Psoas muscle (tissue), 8 donors: ENCODE data around the gene SSR4. TPM values are rescaled to one million over a fixed set of nuclear protein-coding genes. Genes with fewer than 3 reads are reported as not detected.
A peak's percentile ranks its signal among the peaks of the same experiment; 100 is the strongest.

Experiments used
- ATAC-seq, 4 donors: fragments of 200-7000 bp; cut with Tn5 transposase; one replicate each; pipeline ENCODE4 v1.9.1; 2020; ENCODE audit warnings: moderate library complexity in 3 of 4, mild to moderate bottlenecking in 2 of 4
- DNase-seq, 2 donors: peaks; one replicate each; pipeline ENCODE4 v3.0.0-alpha.2; 2020
- H3K27ac ChIP-seq: fragments of 200-600 bp; one replicate; pipeline ENCODE4 v1.8.0; 2022
- H3K27me3 ChIP-seq, 3 donors: fragments of 200-600 bp in 1 of 3; one replicate each; pipeline versions ENCODE4 v1.6.1 to v1.8.0; 2013 to 2022; ENCODE audit warnings: low read length in 2 of 3, mild to moderate bottlenecking in 2 of 3, moderate library complexity in 1 of 3; ENCODE audit not compliant: insufficient read depth in 3 of 3
- H3K36me3 ChIP-seq, 2 donors: fragments of 200-600 bp in 1 of 2; one replicate each; pipeline versions ENCODE4 v1.6.1 to v1.8.0; 2013 to 2022; ENCODE audit warnings: low read depth in 1 of 2, mild to moderate bottlenecking in 1 of 2, moderate library complexity in 1 of 2; ENCODE audit not compliant: insufficient read depth in 1 of 2
- H3K4me1 ChIP-seq: fragments of 200-600 bp; one replicate; pipeline ENCODE4 v1.8.0; 2022
- H3K4me3 ChIP-seq: fragments of 200-600 bp; one replicate; pipeline ENCODE4 v1.8.0; 2022; ENCODE audit warnings: mild to moderate bottlenecking
- H3K9me3 ChIP-seq: fragments of 200-600 bp; one replicate; pipeline ENCODE4 v1.8.0; 2022
- CTCF ChIP-seq: fragments of 200-600 bp; IDR thresholded peaks from one replicate; pipeline ENCODE4 v1.8.0; 2022; ENCODE audit warnings: antibody characterized with exemption
- WGBS, 3 donors: extraction: QIAGEN DNeasy Blood & Tissue Kit; methylation state at CpG; one replicate each; pipeline versions ENCODE4 v1.1.6 to v1.1.7; 2013; 5-methylcytosine and 5-hydroxymethylcytosine counted together
- intact Hi-C, 2 donors: fragments of 100-400 bp; cut with DNase I; formaldehyde crosslinking; loops; one replicate each; pipeline versions ENCODE4 v1.11.0 to v1.14.2; 2022
- polyA plus RNA-seq, 3 donors: library from polyadenylated mRNA; stranded (reverse); fragments of 200-250 nt; gene quantifications; one replicate each; pipeline ENCODE4 v1.2.3, GENCODE V29; 2013
- total RNA-seq, 4 donors: library from RNA; stranded (reverse); fragmentation: NEBNext Ultra II Directional in 2 of 4; extraction: Animal tissue kit (Norgen Biotek cat#: 25700) in 2 of 4; gene quantifications; one replicate each; pipeline versions ENCODE4 v1.2.1 to v1.2.4, GENCODE V29; 2021 to 2023
- donor health status: healthy with polysubstance abuse.
- donor health status: DM: no; HTN: no; CAD: no; lungs with moderate emphysema.
- donor health status: Bipolar disorder and iron deficiency.
- donor health status: healthy.
- donor health status: DM: yes; HTN: yes; CAD: no.
- donor health status: DM: no; HTN: no; CAD: no.
- donor health status: DM: no; HTN: no; CAD: no.
- donor health status: DM: yes; HTN: yes; CAD: no.

Gene SSR4
- total and polyA plus RNA-seq, 7 donors = 57.2 to 198 (median 84.5) TPM

- ATAC-seq (no peak), DNase-seq (no peak)
- intact Hi-C loops = no loop called here
- Histone ChIP-seq H3K27me3 (peaks cover 0 to 8% (median 0%) of the 10 kb centered on the region in 3 donors), H3K36me3 (no peaks in the 10 kb centered on the region), H3K27ac (no peak overlapping the region), H3K4me3 (no peak overlapping the region), H3K4me1 (no peaks in the 10 kb centered on the region), H3K9me3 (no peaks in the 10 kb centered on the region)
- TF ChIP-seq CTCF = no peak
- 94 to 95% (median 95%) methylated on average over 20 to 85 of the region's 87 CpGs for WGBS, 3 donors
Observed at GRCh38 chrX:153803211-153804099, 9.0 kb downstream of the SSR4 start.

- intact Hi-C loops = no loop called here
- ATAC-seq (no peak), DNase-seq (peak in 1 of 2 donors; percentile 34)
- Histone ChIP-seq H3K4me3 (no peak overlapping the region), H3K9me3 (no peaks in the 10 kb centered on the region), H3K4me1 (no peaks in the 10 kb centered on the region), H3K27me3 (peaks cover 0 to 10% (median 0%) of the 10 kb centered on the region in 3 donors), H3K36me3 (no peaks in the 10 kb centered on the region), H3K27ac (no peak overlapping the region)
- 93 to 94% (median 93%) methylated on average over 19 to 34 of the region's 34 CpGs for WGBS, 3 donors
- TF ChIP-seq CTCF = no peak
Observed at GRCh38 chrX:153804100-153804595, 9.7 kb downstream of the SSR4 start.

GRCh38 chrX:153804621-153805020 lies 10.2 kb downstream of the SSR4 start:
- no peaks in the 10 kb centered on the region for H3K9me3 ChIP-seq
- TF ChIP-seq CTCF = no peak
- intact Hi-C loops = no loop called here
- DNase-seq = peak in 1 of 2 donors; percentile 23
- peaks cover 0 to 10% (median 0%) of the 10 kb centered on the region in 3 donors for H3K27me3 ChIP-seq
- no peaks in the 10 kb centered on the region for H3K4me1 ChIP-seq
- no peak overlapping the region for H3K27ac ChIP-seq
- no peak overlapping the region for H3K4me3 ChIP-seq
- no peaks in the 10 kb centered on the region for H3K36me3 ChIP-seq
- ATAC-seq = no peak
- WGBS, 3 donors = 88 to 95% (median 92%) methylated on average over 10 to 25 of the region's 25 CpGs

GRCh38 chrX:153805436-153805835 lies 11.0 kb downstream of the SSR4 start:
- WGBS, 3 donors = 87 to 90% (median 89%) methylated on average over 12 to 13 of the region's 13 CpGs

More at GRCh38 chrX:153805436-153805835, 11.0 kb downstream of the SSR4 start:
- intact Hi-C loops = no loop called here
- DNase-seq = no peak
- no peak overlapping the region for H3K4me3 ChIP-seq
- H3K27ac ChIP-seq = no peak overlapping the region
- H3K36me3 ChIP-seq = no peaks in the 10 kb centered on the region
- ATAC-seq = no peak
- no peaks in the 10 kb centered on the region for H3K4me1 ChIP-seq
- TF ChIP-seq CTCF = no peak
- no peaks in the 10 kb centered on the region for H3K9me3 ChIP-seq
- H3K27me3 ChIP-seq = peaks cover 0 to 10% (median 0%) of the 10 kb centered on the region in 3 donors
